Mesothelial cell of epicardium (in vitro differentiated cells): ENCODE measurements around the gene CTTN. TPM values are rescaled to one million over a fixed set of nuclear protein-coding genes. Genes with fewer than 3 reads are reported as not detected.

Experiments used
- DNase-seq, 2 experiments: peaks; one replicate each; pipeline ENCODE4 v3.0.0; 2021; ENCODE audit warnings: low spot score in 2 of 2; ENCODE audit not compliant: unreplicated experiment in 2 of 2
- H3K27ac Mint-ChIP-seq: 2 replicates; pipeline ENCODE4 v1.8.0; 2021; ENCODE audit warnings: mixed read lengths
- H3K27me3 Mint-ChIP-seq: 2 replicates; pipeline ENCODE4 v1.8.0; 2021; ENCODE audit warnings: low read depth, mixed read lengths
- H3K36me3 Mint-ChIP-seq: 2 replicates; pipeline ENCODE4 v1.8.0; 2021; ENCODE audit warnings: mixed read lengths
- H3K4me1 Mint-ChIP-seq: 2 replicates; pipeline ENCODE4 v1.8.0; 2021; ENCODE audit warnings: mixed read lengths
- H3K4me3 Mint-ChIP-seq: 2 replicates; pipeline ENCODE4 v1.8.0; 2021; ENCODE audit warnings: mild to moderate bottlenecking, moderate library complexity, mixed read lengths
- H3K9me3 Mint-ChIP-seq: 2 replicates; pipeline ENCODE4 v1.8.0; 2021; ENCODE audit warnings: mixed read lengths
- CTCF ChIP-seq: fragments of 200-600 bp; sonication (generic); IDR thresholded peaks from one replicate; pipeline ENCODE4 v1.5.0; 2021; ENCODE audit warnings: antibody characterized with exemption; ENCODE audit not compliant: unreplicated experiment
- total RNA-seq: library from RNA; stranded (reverse); gene quantifications from 3 replicates; pipeline ENCODE4 v1.2.1, GENCODE V29; 2021

CTTN gene
- total RNA-seq, 1 donor from 2014 or later: 318 TPM

DNA sequence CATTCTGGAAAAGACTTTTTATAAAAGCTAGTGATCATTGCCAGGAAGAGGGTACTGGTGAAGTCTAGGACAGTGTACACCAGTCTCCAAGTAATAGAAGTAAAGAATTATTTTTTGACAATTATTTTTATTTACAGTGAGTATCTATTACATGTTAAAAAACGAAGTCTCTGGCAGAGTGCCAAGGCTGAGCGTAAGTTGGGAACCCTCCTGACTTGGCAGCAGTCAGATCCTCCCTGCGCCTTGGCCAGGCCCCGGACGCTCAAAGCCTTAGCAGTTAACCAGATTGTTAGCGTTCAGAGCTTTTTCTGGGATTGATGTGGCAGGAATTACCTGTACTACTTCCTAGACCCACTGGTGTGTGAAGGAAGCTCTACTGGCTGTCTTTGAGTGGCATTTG is 38.1 kb upstream of the CTTN start:
- Mint-ChIP-seq H3K27me3 (no peaks in the 10 kb centered on the region), H3K4me3 (no peak overlapping the region), H3K9me3 (no peaks in the 10 kb centered on the region), H3K27ac (no peak overlapping the region), H3K4me1 (no peaks in the 10 kb centered on the region), H3K36me3 (peaks cover 44% of the 10 kb centered on the region)
- DNase-seq: no peak
- TF ChIP-seq CTCF: no peak

DNA sequence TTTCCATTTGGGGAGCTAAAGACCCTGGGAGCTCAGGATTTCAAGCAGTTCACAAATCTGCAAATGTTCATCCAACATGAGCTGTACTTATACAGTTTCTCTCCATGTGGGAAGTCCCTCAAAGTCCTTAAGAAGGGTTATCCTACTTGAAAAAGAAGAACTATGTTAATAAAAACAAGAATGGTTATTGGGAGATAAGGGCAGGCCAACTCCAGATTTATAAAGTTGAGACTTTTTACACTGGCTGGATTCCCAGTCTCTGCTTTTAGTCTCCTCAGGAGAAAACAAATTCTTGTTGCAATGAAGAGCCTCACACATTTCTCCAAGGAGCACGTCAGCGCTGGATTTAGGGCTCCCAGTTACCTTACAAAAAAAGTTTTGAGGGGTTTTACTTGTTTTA is 34.2 kb upstream of the CTTN start:
- Mint-ChIP-seq H3K9me3 (peaks cover 1% of the 10 kb centered on the region), H3K36me3 (peaks cover 52% of the 10 kb centered on the region), H3K27me3 (no peaks in the 10 kb centered on the region), H3K4me1 (no peaks in the 10 kb centered on the region), H3K4me3 (no peak overlapping the region), H3K27ac (no peak overlapping the region)
- no peak for DNase-seq
- TF ChIP-seq CTCF: no peak

DNA sequence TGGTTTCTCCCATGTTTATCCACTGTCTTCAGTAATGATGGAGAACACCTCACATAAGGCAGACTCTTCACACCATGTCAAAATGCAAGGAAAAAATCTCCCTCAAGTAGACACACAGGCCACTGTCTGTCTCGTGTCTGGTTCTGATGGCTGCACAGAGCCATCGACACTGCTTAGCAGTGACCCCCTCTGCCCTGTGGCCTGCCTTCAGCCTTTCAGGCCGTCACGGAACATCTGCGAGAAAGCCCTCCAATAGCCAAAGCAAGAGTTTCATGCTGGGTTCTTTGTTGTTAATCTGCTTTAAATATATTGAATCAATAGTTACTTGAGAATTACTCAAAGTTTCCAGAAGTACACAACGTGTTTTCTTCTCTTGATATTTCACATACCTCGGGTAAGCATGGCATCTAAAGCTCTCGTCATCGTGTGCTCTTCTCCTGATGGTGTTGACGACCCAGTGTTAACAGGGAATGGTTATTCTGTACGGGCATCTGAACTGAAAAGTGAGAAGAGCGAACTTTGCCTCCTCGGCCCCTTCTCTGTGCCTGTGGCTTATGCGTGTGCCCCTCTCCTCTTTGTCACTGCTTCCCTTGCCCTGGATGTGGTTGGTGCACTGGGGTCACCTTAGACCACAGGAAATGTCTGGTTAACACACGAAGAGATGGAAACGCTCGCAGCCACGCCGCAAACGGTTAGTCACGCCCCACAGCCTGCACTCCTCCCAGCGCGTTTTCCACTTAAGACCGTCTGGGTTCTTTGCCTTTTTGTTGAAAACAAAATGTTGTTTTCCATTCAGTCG is 33.4 kb upstream of the CTTN start:
- no peak for DNase-seq
- H3K9me3 Mint-ChIP-seq: peaks cover 4% of the 10 kb centered on the region
- H3K36me3 Mint-ChIP-seq: peaks cover 59% of the 10 kb centered on the region
- no peak for TF ChIP-seq CTCF
- no peaks in the 10 kb centered on the region for H3K4me1 Mint-ChIP-seq
- no peak overlapping the region for H3K4me3 Mint-ChIP-seq
- no peaks in the 10 kb centered on the region for H3K27me3 Mint-ChIP-seq
- no peak overlapping the region for H3K27ac Mint-ChIP-seq

GRCh38 chr11:70365544-70365927 is 32.8 kb upstream of the CTTN start:
- no peak overlapping the region for H3K4me3 Mint-ChIP-seq
- DNase-seq: no peak
- H3K4me1 Mint-ChIP-seq: no peaks in the 10 kb centered on the region
- TF ChIP-seq CTCF: no peak
- H3K36me3 Mint-ChIP-seq: peaks cover 62% of the 10 kb centered on the region
- no peaks in the 10 kb centered on the region for H3K27me3 Mint-ChIP-seq
- no peak overlapping the region for H3K27ac Mint-ChIP-seq
- H3K9me3 Mint-ChIP-seq: peaks cover 8% of the 10 kb centered on the region

GRCh38 chr11:70367071-70367470 is 31.3 kb upstream of the CTTN start:
- H3K36me3 Mint-ChIP-seq: peaks cover 58% of the 10 kb centered on the region
- no peak overlapping the region for H3K4me3 Mint-ChIP-seq
- no peaks in the 10 kb centered on the region for H3K27me3 Mint-ChIP-seq
- H3K4me1 Mint-ChIP-seq: no peaks in the 10 kb centered on the region
- DNase-seq: no peak
- TF ChIP-seq CTCF: no peak
- H3K9me3 Mint-ChIP-seq: peaks cover 13% of the 10 kb centered on the region
- H3K27ac Mint-ChIP-seq: no peak overlapping the region

DNA sequence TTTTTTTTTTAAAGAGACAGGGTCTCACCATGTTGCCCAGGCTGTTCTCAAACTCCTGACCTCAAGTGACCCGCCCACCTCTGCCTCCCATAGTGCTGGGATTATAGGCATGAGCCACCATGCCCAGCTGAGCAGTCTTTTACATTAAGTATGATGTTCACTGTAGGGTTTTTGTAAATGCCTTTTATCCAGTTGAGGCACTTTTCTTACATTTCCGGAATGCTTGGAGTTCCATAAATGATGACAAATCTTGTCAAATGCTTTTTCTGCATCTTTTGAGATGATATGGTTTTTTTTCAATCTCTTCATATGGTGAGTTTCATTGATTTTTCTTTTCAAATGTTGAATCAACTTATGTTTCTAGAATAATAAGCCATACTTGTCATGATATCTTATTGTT is 29.4 kb upstream of the CTTN start:
- Mint-ChIP-seq H3K27ac (no peak overlapping the region), H3K27me3 (no peaks in the 10 kb centered on the region), H3K4me1 (no peaks in the 10 kb centered on the region), H3K9me3 (peaks cover 18% of the 10 kb centered on the region), H3K4me3 (no peak overlapping the region), H3K36me3 (peaks cover 65% of the 10 kb centered on the region)
- no peak for TF ChIP-seq CTCF
- DNase-seq: no peak
